ENCODE data around the gene KCNK2.

Gene KCNK2

DNA sequence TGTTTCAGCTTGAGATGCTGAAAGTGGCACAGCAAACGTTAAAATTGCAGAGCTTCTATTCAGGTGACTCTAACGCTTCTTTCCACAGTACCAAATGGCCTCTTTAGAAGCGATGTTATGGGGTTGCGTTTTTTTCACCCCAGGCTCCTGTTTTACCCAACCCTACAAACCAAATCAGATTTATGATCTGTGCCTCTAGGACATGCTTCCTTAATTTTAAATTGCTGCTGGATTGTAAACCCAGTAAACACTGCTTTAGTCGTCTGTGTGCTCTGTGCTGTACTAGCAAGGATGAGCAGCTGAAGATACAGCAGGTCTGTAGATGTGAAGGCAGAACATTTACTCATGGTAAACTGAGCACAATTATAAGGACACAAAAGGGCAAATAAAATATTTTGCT, 13.0 kb downstream of the KCNK2 start:
- no peak for DNase-seq (ENCODE audit: low spot score)

DNA sequence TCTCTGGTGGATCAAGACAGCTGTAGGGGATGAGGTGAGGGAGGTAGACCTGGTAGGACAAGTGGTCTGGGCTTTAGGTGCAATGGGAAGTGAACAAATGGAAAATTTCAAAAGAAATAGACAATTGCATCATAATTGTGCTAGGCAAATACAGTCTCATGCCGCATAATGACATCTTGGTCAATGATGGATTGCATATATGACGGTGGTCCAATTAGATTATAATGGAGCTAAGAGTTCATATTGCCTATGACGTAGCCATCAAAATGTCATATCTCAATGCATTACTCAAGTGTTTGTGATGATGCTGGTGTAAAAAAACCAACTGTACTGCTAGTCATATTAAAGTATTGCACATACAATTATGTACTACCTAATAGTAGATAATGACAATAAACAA, 19.0 kb downstream of the KCNK2 start:
- DNase-seq (ENCODE audit: low spot score), result no peak

- DNase-seq (ENCODE audit: low spot score), result no peak
Measured at GRCh38 chr1:215104283-215104682, 21.7 kb downstream of the KCNK2 start.

GRCh38 chr1:215106067-215106466, 23.5 kb downstream of the KCNK2 start:
- no peak for DNase-seq (ENCODE audit: low spot score)

- no peak for DNase-seq (ENCODE audit: low spot score)
Measured at GRCh38 chr1:215109171-215109570, 26.6 kb downstream of the KCNK2 start.

DNA sequence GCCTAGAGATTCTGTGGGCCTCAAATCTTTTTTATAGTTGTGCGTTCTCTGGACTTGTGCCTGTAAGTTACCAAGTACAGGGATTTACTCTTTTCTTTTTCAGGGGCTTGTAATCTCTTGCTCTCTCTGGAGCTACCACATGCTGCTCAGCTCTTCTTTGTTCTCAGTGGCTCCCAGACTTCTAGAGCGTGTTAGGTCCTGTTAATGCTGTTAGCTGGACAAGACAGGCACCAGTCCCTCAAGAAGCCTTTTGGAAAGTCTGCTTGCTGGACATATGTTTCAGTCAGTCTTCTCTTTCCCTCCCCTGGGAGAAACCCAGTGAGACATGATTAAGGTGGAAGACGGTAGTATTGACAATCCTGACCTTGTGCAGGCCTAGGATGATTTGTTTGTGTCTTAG, 29.4 kb downstream of the KCNK2 start:
- DNase-seq (ENCODE audit: low spot score), result no peak

GRCh38 chr1:215113776-215114153, 31.2 kb downstream of the KCNK2 start:
- no peak for DNase-seq (ENCODE audit: low spot score)

- peak; percentile 25 for DNase-seq (ENCODE audit: low spot score)
Measured at GRCh38 chr1:215114154-215114933, 31.8 kb downstream of the KCNK2 start.

GRCh38 chr1:215115760-215116159, 33.2 kb downstream of the KCNK2 start:
- DNase-seq (ENCODE audit: low spot score), result no peak

GRCh38 chr1:215118081-215118480, 35.5 kb downstream of the KCNK2 start:
- DNase-seq (ENCODE audit: low spot score), result no peak

DNA sequence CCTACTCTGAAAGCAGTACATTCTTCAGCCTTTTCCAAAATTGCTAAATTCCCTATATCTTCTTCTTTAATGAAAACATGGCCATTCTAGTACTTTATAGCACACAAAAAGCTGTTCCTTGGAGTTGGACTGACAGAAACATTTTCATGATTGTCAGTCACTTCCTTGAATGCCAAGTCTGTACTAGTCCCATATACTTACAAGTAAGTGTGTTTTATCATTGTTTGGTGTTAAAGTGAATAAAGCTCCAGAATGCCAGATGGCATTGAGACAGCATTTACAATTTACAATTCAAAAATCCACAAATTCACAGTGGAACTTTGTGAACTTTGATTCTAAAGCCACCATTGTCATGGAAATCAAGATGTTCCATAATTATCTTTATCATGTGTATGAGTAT, 36.5 kb downstream of the KCNK2 start:
- no peak for DNase-seq (ENCODE audit: low spot score)

DNA sequence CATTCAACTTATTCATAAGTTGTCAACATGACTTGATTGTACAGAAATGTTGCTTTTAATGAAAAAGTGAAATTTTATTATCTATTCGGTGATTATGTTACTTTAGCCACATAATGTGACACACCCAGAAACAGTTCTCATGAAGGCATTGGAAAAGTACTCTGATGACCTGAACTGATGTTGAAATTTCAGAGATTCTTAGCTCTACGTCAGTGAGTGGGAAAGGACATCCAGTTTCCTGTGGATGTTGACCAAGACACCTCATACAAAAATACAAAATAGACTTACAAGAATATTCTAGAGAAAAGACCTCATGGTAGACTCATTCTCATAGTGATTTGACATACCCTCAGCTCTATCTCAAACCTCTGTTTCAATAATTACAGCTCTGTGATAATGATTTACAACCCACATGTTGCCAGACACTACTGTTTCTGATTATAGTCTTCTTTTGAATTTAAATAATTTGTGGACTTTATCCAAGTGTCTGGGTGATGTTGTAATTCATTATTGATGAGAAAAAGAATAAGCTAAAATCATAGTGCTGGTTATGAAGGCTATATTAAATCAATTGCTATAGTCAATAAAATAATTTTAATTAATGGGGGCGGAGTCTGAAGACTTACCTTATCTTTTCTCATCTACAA, 37.3 kb downstream of the KCNK2 start:
- DNase-seq (ENCODE audit: low spot score), result no peak

DNA sequence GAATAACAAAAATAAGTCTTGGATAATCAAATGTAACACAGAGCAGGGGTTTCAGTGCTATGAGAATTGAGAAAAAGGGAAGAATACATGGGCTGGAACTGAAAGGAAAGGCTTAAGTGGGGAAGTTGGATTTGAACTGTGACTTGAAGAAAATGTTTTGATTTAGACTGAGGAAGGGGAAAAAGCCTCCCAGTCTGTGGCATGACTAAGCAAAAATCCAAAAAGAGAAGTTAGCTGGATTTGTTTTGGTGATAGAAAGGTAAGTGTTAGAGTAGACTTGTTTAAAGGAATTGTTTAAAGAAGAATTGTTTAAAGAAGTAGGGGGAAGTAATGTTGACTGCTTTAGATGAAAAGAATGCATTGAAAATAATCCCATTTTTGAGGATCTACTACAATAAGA, 46.0 kb downstream of the KCNK2 start:
- DNase-seq (ENCODE audit: low spot score), result no peak

- DNase-seq (ENCODE audit: low spot score), result no peak
Measured at GRCh38 chr1:215131291-215131690, 48.8 kb downstream of the KCNK2 start.

GRCh38 chr1:215132156-215132555, 49.6 kb downstream of the KCNK2 start:
- DNase-seq (ENCODE audit: low spot score), result no peak

GRCh38 chr1:215133532-215133931, 51.0 kb downstream of the KCNK2 start:
- DNase-seq (ENCODE audit: low spot score), result no peak

GRCh38 chr1:215137985-215138384, 55.4 kb downstream of the KCNK2 start:
- no peak for DNase-seq (ENCODE audit: low spot score)

DNA sequence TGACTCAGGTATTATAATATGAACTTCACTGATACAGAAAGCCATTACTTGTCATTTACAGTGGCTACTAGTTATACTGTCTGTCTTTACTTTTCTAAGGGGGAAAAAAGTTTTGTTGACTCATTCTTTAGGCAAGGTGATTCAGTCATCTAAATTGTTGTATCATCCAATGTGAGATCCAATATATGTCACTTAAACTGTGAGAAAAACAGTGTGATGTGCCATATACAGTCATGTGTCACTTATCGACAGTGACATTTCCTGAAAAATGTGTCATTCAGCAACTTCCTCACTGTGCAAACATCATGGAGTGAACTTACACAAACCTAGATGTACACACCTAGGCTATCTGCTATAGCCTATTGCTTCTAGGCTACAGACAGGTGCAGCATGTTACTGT, 57.6 kb downstream of the KCNK2 start:
- peak; percentile 37 for DNase-seq (ENCODE audit: low spot score)

DNA sequence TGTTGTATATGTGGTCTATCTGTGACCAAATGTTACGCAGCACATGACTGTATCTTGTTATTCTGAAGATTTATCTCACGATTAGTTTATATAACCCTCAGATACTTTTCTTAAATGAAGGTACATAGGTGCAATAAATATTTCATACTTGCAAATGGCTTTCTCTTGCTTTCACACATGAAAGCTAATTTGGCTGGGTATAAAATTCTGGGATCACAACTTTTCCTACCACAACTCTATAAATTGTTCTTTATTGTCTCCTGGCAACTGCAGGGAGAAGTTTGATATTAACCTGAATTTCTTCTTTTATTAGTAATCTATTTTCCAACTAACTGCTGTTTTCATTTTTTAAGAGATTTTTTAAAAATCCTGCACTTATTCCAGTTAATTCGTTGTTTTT, 58.9 kb downstream of the KCNK2 start:
- no peak for DNase-seq (ENCODE audit: low spot score)

- no peak for DNase-seq (ENCODE audit: low spot score)
Measured at GRCh38 chr1:215143497-215143896, 61.0 kb downstream of the KCNK2 start.

DNA sequence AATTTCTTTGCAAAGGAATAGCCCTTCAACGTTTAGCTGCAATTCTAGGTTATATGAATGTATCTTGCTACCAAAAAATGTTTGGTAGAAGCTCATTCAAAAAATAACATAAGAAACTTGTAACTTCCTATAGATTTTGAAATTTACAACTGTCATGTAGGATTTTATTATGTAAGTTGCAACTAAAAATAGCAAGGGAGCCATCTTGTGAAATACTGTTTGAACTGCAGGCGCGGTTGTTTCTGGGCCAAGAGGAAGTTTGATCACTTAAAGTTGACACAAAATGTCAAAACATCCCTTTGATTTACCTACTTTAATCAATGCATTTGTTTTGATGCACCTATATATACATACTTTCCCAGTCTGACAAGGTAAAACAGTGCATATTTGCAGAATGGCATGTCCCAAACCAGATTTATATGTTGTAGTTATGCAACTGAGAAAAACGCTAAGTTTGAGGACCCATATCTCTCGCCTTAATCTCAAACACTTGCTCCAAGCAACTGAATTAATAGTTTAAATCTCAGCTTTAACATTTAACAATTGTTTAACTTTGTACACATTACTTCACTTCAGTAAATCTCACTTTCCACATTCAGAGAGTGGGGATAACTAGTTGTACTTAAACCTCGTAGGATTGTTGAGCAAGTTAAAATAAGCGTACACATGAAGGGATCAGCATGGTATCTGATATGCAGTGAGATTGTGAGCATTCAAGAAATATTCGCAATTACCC, 63.9 kb downstream of the KCNK2 start:
- DNase-seq (ENCODE audit: low spot score), result peak; percentile 57

GRCh38 chr1:215147024-215147423, 64.5 kb downstream of the KCNK2 start:
- no peak for DNase-seq (ENCODE audit: low spot score)

DNA sequence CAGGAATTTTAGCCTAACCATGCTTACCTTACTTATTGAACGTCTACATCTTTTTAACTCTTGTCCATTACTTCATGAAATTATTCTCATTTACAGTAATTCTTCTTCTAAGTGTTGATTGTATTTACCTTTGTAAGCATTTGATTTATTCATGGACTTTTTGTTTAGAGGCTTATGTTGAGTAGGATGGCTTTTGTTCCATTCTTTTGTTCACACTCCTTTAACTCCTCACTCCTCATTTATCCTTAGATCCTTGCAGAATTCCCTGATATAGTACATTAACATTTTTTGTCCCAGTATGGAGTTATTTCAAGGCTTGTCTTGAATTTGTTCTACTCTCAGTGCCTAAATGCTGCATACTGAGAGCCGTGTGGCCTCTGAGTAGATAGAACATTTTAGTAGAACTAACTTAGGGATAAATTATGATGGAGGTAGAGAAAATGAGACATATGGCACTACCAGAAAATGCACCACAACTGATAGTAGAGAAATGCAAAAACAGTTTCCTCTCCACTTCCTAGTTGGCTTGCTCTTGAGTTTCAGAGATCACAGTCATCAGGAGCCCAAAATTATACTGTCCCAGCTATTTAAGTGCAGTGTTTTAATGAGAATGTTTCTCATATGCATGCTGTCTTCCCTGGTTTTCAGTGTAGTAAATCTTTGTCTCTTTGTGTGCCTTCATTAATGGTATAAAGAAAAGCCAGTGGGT, 69.5 kb downstream of the KCNK2 start:
- DNase-seq (ENCODE audit: low spot score), result no peak

All from RKO (cell line).